ENCODE measurements around the gene PRDM11. TPM values are rescaled to one million over a fixed set of nuclear protein-coding genes. Genes with fewer than 3 reads are reported as not detected.

The PRDM11 gene
- total RNA-seq, 1 experiment from 2014 or later: 2.6 TPM

DNA sequence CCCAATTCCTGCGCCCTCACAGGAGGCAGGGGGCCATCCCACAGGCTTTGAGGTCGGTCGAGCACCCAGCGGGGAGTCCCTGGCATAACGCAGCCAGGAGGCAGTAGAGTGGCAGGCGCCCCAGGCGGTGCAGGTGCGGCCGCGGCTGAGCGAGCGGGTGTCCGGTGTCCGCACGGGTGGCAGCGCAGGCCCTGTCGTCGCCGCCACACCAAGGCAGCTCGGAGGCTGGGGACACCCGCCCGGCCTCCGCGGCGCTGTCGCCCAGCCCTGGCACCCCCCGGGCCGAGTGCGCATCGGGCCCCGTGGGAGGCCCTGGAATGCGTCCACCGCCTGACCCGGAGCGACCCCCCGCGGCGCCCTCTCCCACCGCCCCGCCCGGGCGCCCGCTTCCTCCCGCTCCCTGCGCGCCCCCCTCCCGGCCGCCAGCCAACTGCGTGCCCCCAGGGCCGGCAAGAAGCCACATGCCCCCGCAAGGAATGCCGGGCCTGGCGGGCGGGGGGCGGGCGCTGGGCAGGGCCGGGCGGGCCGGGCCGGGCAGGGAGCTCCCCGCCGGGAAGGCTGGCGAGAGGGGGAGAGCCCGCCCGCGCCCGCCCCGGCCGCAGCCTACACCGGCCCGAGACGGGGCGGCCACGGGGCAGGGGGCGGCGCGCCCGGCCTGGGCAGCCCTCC is 33.9 kb downstream of the PRDM11 start:
- no peak for DNase-seq (ENCODE audit: low read depth, low spot score)
- in situ Hi-C loops (cut with HindIII; ENCODE audit: low pct_unique_long_range_greater_than_20kb, low sequenced_read_pairs): no loop called here

DNA sequence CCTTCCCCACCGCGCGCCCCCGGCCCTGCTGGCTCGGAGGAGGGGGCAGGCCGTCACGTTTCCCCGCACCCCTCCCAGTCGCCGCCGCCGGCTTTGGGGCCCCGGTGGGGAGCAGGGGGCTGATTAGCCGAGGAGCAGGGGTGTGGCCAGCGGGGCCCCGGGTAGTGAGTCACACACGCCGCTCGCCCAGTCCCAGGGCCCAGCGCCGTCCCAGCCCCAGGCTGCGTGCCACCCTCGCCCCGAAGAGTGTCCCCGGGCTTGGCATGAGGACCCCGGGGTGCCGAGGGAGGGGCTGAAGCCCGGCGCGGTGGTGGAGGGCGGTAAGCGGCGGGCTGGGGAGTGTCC is 34.4 kb downstream of the PRDM11 start:
- DNase-seq (ENCODE audit: low read depth, low spot score): no peak
- in situ Hi-C loops (cut with HindIII; ENCODE audit: low pct_unique_long_range_greater_than_20kb, low sequenced_read_pairs): no loop called here

DNA sequence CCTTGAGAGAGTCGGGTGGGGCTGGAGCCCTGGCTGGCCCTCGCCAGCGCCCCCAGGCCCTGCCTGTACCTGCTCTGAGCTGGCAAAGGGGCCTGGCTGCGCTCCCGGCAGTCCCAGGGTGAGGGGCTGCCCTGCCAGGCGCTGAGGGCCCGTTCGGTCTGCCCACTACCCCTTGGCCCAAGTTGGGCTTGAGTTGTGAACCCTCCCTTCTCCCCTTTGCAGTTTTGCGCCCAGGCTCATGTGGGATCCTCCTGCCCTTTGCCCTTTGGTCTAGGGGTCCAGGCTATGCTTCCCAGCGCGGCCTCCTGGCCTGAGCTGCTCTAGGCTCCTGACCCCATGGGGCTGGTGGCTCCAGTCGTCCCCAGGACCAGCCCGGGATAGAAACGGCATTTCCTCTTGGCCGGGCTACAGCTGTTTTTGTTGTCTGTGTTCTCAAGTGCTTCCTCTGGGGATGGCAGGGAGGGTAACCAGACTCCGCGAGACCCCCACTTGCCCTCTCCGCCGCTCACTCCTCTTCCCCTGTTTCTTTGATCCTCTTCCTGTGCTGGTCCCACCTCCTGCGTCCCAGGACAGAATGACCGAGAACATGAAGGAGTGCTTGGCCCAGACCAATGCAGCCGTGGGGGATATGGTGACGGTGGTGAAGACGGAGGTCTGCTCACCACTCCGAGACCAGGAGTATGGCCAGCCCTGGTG is 34.9 kb downstream of the PRDM11 start:
- DNase-seq (ENCODE audit: low read depth, low spot score): no peak
- in situ Hi-C loops (cut with HindIII; ENCODE audit: low pct_unique_long_range_greater_than_20kb, low sequenced_read_pairs): no loop called here

DNA sequence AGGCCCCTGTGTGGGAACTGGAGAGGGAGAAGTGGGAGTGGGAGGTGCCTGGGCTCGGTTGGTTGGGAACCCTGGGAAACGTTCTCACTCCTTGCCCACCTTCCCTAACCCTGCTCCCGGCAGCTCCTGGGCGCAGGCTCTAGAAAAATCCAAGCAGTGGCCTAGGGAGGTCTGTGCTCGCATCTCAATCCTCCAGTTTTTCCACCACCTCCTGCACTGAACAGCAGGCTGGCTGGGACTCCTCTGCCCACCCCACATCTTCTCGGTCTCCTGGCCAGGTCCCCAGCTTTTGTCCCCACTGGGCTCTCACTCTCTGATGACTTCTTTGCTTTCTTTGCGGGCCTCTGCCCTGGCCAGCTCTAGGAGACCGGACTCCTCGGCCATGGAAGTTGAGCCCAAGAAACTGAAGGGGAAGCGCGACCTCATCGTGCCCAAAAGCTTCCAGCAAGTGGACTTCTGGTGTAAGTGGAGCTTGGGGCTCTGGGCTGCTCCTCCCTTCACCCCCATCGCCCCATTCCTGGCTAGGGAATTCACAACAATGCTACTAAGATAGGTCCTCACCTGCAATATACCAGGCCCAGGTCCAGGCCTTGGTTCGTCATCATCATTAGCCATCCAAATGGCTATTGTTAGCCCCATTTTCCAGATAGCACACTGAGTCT is 35.6 kb downstream of the PRDM11 start:
- in situ Hi-C loops (cut with HindIII; ENCODE audit: low pct_unique_long_range_greater_than_20kb, low sequenced_read_pairs): no loop called here
- no peak for DNase-seq (ENCODE audit: low read depth, low spot score)

DNA sequence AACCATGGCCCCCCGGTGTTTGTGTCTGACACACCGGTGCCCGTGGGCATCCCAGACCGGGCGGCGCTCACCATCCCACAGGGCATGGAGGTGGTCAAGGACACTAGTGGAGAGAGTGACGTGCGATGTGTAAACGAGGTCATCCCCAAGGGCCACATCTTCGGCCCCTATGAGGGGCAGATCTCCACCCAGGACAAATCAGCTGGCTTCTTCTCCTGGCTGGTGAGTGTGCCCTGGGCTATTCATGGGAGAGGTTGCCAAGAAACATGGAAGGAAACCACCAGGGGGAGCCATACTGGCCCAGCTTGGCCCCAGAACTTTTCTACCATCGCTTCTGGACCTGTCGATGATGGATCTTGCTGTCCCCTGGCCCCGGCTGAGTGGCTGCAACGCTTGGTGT is 36.5 kb downstream of the PRDM11 start:
- DNase-seq (ENCODE audit: low read depth, low spot score): peak; percentile 47
- in situ Hi-C loops (cut with HindIII; ENCODE audit: low pct_unique_long_range_greater_than_20kb, low sequenced_read_pairs): no loop called here

DNA sequence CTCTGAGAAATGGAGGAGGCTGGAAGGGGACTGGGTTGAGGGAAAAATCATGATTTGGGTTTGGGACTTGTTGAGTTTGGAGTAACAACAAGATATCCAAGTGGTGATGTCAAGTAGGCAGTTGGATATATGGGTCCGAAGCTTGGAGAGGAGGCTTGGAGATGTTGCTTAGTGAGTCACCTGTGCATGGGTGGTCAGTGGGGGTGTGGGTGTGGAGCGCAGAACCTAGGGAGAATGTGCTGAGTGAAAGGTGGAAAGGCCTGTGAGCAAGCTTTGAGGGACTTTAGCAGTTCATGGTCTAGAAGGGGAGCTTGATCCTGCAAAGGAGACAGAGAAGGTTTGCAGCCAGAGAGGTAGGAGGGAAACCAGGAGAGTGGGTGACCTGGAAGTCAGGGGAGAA is 38.2 kb downstream of the PRDM11 start:
- DNase-seq (ENCODE audit: low read depth, low spot score): no peak
- in situ Hi-C loops (cut with HindIII; ENCODE audit: low pct_unique_long_range_greater_than_20kb, low sequenced_read_pairs): no loop called here

DNA sequence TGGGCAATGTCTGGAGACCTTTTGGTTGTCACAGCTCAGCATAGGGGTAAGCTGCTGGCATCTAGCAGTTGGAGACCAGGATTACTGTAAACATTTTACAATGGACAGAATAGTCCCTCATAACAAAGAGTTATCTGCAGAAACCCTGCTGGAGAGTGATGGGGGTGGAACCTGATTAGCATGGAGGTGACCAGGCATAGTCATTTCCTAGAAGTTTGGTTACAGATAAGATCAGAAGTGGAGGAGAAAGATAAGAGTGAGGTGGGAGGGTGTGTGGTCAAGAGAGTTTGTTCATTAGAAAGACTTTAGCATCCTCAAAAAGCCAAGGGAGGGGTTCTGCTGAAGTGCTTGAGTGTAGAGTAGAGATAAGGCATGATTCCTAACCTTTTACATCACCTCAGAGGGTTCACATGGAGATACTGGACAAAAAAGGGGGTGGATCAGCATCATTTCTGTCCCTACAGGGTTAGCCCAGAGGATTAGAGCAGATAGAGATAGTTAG is 38.8 kb downstream of the PRDM11 start:
- no peak for DNase-seq (ENCODE audit: low read depth, low spot score)
- in situ Hi-C loops (cut with HindIII; ENCODE audit: low pct_unique_long_range_greater_than_20kb, low sequenced_read_pairs): no loop called here

DNA sequence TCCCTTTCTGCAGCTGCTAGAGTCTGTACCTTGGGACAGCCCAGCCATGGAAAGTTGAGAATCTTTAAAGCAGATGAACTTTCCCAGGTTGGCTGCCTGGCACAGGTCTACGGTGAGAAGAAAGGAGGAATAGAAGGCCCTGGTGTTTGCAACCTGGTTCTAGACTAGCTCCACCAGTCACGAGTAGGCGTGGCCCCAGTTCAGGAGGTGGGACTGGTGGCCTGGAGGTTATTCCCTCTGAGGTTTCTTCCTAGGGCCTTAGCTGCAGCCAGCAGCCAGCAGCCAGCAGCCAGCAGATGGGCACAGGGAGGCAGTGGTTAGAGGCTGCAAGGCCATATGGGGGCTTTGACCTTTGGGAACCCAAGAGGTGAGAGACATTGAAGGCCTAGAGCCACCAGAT is 40.9 kb downstream of the PRDM11 start:
- in situ Hi-C loops (cut with HindIII; ENCODE audit: low pct_unique_long_range_greater_than_20kb, low sequenced_read_pairs): no loop called here
- no peak for DNase-seq (ENCODE audit: low read depth, low spot score)

DNA sequence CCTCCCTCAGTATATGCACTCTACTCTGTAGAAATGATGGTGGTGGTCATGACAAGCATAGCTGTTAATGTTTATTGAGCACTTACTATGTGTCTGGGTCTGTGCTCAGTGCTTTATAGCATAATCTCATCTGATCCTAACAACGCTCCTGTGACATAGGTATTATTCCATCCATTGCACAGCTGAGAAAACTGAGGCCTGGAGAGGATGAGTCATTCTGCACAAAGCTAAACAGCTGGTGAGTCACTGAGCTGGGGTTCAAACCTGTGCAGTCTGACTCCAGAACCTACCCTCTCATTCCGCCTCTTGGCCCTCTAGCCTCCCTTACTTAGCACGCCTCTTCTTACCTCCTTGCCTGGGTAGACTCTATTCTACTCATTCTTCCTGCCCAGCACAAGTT is 41.7 kb downstream of the PRDM11 start:
- in situ Hi-C loops (cut with HindIII; ENCODE audit: low pct_unique_long_range_greater_than_20kb, low sequenced_read_pairs): no loop called here
- DNase-seq (ENCODE audit: low read depth, low spot score): no peak

DNA sequence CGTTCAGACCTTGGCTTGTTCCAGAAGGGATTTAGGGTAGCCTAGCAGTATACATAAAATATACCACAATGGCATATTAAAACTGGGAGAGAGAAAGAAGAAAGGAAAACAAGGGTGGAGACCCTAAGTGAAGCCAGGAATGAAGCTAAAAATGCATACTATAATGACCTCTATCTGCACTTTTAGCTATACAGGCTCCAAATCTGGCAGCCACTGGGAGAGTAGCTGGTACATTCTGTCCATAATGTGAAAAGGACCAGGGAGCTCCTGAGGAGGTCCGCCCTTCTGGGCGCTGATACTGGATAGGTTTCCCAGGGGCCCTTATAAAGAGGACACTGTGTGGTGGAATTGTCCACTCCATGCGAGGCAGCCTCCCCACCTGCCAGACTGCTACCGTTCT is 42.8 kb downstream of the PRDM11 start:
- in situ Hi-C loops (cut with HindIII; ENCODE audit: low pct_unique_long_range_greater_than_20kb, low sequenced_read_pairs): no loop called here
- DNase-seq (ENCODE audit: low read depth, low spot score): no peak

DNA sequence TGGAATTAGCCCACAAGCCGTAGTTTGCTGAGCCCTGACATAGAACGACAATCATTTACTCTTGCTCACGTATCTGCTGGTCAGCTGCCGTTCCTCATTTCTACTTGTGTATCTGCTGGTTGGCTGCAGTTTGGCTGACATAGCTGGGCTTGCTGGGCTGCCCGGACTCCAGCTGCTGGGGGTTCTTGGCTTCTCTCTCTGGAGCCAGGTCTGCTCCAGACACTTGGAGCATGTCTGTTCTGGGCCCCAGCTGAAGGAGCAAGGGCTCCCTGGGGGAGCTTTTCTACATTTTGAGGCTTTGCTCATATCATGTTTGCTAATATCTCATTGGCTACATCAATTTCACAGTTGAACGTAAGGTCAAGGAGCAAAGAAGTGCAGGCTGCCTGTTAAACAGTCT is 47.3 kb downstream of the PRDM11 start:
- in situ Hi-C loops (cut with HindIII; ENCODE audit: low pct_unique_long_range_greater_than_20kb, low sequenced_read_pairs): no loop called here
- DNase-seq (ENCODE audit: low read depth, low spot score): no peak

DNA sequence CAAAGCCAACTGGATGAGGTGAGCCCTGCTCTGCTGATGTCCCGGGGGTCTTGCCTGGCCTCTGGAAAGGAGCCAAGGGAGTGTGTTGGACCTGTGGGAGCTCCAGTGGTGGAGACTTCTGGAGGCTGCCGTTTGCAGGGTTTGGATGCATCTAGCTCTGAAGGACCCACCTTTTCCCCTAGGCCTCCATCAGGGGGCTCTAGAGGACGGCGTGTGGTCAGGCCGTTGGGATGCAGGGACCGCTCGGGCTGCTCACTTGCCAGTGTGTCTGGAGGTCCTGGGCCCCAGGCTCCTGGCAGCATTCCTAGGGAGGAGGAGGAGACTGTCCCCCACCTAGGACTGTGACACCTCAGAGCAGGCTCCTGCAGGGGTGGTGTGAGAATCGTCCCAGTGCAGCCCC is 58.3 kb downstream of the PRDM11 start:
- in situ Hi-C loops (cut with HindIII; ENCODE audit: low pct_unique_long_range_greater_than_20kb, low sequenced_read_pairs): no loop called here
- DNase-seq (ENCODE audit: low read depth, low spot score): peak; percentile 13

DNA sequence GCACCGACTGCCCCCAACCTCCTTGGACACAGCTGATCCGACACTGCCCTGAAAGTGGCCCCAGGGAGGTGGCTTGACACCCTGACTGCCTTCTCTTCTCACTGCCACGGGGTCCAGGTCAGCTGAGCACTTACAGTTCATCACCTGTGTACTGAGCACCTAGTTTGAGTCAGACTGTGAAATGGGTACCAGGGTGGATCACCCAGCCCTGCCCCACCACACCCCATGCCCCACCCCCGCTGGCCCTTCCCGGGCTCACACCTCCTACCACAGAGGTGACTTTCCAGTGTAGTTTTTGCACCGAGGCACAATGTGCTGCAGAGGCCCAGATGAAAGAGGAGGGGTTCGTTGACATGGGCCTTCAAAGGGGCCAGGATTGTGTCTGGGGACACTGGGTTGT is 59.5 kb downstream of the PRDM11 start:
- in situ Hi-C loops (cut with HindIII; ENCODE audit: low pct_unique_long_range_greater_than_20kb, low sequenced_read_pairs): no loop called here
- DNase-seq (ENCODE audit: low read depth, low spot score): no peak

DNA sequence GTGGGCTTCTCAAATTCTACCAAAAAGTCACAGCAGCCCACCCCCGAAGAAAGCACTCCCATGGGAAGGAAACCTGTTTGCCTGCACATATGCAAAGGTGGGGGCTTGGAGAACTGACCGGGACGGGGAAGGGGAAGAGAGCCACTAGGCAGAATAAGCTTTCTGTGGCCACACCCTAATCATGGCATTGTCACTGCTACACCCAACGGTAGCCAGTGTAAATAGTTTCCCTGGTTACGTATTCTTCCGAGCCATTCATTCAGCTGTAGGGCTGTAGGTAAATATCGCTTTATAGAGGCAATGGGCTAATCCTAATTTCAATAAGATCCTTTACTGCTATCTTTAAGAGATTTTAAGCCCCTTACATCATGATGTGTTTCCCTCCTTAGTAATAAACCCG is 61.7 kb downstream of the PRDM11 start:
- in situ Hi-C loops (cut with HindIII; ENCODE audit: low pct_unique_long_range_greater_than_20kb, low sequenced_read_pairs): no loop called here
- no peak for DNase-seq (ENCODE audit: low read depth, low spot score)

DNA sequence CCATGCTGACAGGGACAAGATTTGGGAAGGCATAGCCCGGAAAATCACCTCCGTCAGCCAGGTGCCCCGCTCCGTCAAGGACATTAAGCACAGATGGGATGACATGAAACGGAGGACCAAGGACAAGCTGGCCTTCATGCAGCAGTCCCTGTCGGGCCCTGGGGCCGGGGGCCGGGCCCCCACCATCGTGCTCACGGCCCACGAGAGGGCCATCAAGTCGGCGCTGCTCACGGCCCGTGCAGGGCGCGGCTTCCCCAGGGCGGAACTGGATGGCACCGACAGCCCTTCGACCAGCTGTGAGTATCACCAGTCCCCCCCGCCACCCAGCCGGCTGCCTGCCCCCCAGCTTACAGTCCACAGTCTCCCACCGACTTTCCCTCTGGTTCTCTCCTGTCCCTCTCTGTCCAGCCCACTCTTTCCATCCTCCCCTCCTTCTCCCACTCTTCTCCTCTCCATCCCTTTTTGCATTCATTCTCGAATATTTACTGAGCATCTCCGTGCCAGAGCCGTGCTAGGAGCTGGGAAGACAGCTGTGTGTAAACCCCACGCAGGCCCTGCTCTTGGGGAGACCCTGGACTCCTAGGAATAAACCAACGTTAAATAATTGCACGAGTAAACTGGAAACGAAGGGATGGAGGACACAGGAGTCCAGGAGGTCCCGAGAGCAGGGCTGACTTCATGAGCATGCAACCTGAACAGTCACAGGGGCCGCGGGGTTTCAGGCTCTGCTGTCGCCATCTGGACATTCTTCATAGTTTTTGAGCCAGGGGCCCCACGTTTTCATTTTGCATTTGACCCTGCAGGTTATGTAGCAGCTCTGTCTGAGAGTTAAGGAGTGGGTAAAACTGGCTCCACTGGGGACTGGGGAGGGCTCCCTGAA is 62.8 kb downstream of the PRDM11 start:
- no peak for DNase-seq (ENCODE audit: low read depth, low spot score)
- in situ Hi-C loops (cut with HindIII; ENCODE audit: low pct_unique_long_range_greater_than_20kb, low sequenced_read_pairs): no loop called here

DNA sequence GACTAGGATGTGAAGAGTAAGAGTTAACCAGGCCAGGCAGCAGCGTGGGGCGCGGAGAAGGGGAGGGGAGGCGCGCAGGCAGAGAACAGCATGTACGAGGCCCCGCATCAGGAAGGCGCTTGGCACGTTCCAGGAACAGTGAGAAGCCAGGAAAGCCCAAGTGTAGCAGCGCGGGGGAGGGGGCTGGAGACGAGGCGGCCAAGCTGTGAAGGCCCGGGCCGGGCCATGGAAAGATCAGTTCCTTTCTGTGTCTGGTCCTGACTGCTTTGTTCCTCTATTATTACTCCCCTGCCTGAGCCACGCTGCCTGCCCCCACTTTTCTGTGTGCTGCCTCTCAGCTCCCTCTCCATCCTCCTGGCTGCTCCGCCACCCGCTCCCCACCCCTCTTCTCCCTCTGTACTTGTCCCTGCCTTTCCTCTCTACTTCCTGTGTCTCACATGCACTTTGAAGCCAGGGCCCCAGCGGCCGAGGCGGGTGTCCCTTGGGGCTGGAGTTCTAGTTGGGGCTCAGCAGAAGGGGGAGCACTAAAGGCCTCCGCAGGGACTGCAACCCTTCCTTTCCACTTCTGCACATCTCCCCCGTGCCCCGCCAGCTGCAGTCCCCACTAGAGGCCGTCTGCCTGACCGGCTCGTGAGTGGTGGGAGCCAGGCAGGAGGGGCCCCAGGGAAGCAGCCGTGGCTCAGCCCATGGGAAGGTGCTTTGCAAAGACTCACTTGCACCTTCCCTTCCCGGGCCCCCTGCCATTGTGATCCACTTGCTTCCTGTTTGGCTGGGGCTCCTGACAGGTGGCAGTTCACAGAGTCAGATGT is 63.7 kb downstream of the PRDM11 start:
- in situ Hi-C loops (cut with HindIII; ENCODE audit: low pct_unique_long_range_greater_than_20kb, low sequenced_read_pairs): no loop called here
- DNase-seq (ENCODE audit: low read depth, low spot score): no peak

DNA sequence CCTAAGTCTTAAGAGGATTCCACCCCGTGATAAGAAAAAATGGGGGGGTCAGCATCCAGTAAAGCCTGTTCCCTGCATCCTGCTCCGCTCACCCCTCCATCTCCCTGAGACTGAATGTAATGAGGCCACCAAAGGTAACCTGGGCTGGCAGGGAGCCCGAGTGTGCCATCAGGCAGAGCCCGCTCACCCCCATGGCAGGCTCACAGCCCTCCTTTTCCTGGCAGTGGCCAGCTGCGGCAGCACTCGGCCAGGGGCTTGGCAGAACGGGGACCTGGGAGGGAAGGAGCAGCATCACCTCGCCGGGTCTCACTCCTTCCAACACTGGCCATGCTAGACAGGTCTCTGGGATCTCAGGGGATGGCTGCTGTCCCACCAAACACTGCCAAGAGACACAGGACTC is 64.4 kb downstream of the PRDM11 start:
- in situ Hi-C loops (cut with HindIII; ENCODE audit: low pct_unique_long_range_greater_than_20kb, low sequenced_read_pairs): no loop called here

More for the DNA sequence above, 64.4 kb downstream of the PRDM11 start:
- DNase-seq (ENCODE audit: low read depth, low spot score): no peak
